IPS DF 4.7 (cell line): Measurements from ENCODE around the gene PHLDA1.

Experiments
- DNase-seq: peaks from one replicate; pipeline ENCODE4 v3.0.0-alpha.2; 2013; ENCODE audit warnings: low spot score; ENCODE audit errors: extremely low read depth

PHLDA1 gene

DNA sequence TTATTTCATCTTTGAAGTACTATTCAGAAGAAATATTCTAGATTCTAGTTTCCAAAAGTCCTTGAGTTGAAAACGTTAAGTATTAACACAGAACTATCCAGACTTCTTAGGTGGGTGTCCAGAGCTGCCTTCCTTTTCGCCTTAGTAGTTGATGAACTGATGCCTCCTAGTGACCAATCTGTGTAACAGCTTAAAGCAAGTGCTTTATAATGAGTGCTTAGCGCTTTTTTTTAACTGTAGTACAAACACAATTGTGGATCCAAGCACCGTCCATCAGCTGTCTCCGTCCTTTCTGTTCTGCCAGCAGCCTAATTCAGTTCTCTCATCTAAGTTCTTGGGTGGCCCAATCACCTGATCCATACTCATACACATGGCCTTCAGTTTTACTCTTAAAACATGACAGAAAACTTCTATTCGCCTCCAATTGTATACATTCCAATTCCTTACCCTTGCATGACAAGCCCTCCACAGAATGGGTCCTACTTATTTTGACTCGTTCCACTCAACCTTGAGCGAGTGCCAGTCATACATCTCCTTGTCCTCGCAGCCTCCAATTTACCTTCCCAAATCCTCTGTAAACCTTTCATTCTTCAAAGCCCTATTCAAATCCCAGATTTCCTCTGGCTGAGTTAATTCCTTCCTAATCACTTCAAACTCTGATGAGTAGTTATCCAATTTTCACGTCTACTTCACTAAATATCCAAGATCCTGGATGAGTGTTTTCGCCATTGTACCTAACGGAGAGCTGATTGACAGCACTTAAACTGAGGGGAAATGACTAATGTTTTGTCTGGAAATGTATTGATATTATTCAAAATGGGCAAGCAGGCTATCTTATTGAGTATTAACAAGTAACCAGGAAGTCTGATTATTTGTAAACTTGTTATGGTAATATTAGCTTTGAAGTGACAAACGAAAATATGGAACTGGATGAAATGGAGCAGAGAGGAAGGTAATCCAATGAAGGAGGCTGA is 5.8 kb upstream of the PHLDA1 start:
- peak; percentile 69 for DNase-seq

GRCh38 chr12:76035045-76035444 is 3.5 kb upstream of the PHLDA1 start:
- no peak for DNase-seq

- no peak for DNase-seq
These were observed 1.8 kb upstream of the PHLDA1 start for GRCh38 chr12:76033081-76034011.

- DNase-seq = no peak
These were observed 736 bp upstream of the PHLDA1 start for GRCh38 chr12:76032043-76032981.

DNA sequence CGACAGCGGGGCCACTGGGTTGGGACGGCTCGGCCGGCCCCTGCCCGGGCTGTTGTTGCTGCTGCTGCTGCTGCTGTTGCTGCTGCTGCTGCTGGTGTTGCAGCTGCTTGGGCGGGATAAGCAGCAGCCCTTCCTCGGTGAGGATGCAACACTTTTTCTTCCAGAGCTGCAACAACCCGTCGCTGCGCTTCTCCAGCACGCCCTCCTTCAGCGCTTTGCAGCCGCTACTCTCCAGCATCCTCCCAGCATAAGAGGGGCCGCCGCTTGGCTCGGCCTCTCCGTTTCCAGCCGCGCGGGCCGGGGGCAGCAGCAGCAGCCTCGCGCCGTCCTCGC is 529 bp downstream of the PHLDA1 start:
- DNase-seq = no peak

DNA sequence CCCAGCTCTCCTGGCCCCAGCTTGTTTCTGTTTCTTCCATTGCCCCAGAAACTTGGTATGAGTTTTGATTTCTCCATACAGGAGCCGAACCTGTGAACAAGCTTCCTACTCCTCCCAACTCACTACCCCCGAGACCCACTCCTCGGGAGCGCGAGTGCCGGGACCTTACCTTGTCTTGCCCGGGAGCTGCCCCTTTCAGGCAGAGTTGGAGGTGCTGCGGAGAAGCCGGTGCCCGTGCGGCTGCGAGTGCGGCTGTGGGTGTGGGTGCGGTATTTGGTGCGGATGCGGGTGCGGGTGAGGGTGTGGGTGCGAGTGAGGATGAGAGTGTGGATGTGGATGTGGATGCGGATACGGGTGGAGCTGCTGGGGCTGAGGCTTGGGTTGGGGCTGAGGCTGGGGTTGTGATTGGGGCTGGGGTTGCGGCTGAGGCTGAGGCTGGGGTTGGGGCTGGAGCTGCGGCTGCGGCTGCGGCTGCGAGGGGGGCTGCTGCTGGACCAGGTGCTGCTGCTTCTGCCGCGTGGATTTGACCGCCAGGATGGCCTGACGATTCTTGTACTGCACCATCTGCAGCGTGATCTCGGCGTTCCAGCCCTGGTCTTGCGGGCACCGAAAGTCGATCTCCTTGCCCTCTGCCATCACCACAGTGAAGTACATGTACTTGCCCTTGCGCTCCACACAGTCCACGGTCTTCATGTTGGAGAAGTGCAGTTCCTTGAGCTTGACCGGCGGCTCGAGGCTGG is 1.1 kb downstream of the PHLDA1 start:
- no peak for DNase-seq

- DNase-seq = no peak
These were observed 1.6 kb downstream of the PHLDA1 start for GRCh38 chr12:76029982-76030340.

- no peak for DNase-seq
These were observed 2.9 kb downstream of the PHLDA1 start for GRCh38 chr12:76028571-76029277.

DNA sequence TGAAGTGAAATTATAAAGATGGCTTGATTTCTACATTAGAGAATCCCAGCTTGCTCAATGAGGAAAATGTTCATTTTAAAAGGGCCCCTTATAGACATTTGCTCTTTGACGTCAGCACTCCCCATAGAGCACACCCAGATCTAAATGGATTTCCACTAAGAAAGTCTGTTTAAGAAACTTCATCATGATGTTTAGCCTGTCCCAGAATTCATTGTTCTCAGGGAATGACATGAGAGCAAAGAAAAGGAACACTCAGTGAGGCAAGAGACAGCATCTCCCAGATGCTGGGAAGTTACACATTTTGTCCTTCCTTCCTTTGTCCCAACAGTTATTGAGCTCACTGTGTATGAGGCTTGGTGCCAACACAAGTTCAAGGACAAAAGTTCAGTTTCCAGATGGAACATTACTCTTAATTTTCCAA is 4.9 kb downstream of the PHLDA1 start:
- no peak for DNase-seq

DNA sequence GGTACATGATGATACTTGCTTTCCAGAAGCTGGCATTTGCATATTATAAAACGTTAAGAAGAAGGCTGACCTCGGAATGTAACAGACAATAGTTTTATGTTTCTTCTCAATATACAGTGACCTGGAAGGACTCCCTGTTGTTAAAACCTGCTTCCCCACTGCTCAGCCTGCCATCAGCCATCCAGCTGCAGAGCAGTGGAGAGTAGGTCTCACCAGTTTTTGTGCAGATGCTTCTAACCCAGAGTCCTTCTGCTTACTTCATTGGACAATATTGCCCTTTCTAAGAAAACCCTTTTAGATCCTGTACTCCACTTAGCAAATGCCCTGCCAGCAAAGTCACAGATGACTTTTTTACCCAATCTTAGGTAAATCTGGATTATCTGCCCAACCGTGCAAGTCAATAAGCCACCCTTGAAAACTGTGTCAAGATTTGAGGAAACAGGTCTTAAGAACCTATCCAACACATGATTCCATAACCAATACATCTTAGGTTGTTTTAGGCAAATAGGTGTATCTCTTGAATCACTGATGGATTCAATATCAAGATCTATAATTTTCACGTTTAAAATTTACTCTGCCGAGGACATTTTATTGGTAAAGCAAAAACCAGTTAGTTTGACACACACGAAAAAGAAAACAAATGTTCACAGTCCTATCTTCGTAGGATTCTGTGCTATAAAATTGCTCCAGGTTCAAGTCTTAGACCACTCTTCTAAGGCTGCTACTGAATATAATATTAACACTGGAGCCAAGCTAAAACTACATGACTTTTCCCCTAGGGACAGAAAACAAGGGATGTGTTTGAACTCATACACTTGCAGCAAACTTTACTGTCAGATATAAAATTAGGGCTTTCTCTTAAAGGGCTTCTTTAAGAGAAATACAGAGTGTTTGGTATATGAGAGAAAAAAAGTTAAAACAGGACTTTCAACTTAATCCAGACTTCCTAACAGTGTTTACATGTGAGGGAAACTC is 5.7 kb downstream of the PHLDA1 start:
- DNase-seq = no peak

GRCh38 chr12:76024942-76025600 is 6.5 kb downstream of the PHLDA1 start:
- no peak for DNase-seq

GRCh38 chr12:76024102-76024781 is 7.3 kb downstream of the PHLDA1 start:
- no peak for DNase-seq

DNA sequence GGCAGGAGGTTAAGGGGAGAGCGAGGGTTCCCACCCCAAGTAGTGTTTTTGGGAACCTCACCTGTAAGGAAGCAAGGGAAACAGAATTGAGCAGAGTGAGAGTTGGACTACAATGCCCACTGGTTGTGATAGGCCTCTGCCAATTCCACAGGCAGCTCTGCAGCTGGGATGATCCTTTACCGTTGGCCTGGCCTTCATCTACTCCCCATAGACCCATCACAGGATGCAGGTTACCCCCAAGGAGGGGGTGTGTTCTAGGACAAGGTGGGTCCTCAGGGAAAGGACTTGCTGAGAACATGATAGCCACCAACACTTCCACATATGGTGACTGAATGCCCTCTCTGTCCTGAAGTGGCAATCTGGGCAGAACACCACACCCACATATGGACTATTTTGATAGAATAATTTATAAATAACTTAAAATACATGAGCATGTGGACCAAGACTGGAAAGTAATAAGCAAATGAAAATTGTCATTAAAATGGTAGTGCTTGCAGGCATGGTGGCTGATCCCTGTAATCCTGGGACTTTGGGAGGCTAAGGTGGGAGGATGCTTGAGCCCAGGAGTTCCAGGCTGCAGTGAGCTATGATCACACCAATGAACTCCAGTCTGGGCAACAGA is 8.4 kb downstream of the PHLDA1 start:
- no peak for DNase-seq

GRCh38 chr12:76022506-76022905 is 9.1 kb downstream of the PHLDA1 start:
- no peak for DNase-seq

DNA sequence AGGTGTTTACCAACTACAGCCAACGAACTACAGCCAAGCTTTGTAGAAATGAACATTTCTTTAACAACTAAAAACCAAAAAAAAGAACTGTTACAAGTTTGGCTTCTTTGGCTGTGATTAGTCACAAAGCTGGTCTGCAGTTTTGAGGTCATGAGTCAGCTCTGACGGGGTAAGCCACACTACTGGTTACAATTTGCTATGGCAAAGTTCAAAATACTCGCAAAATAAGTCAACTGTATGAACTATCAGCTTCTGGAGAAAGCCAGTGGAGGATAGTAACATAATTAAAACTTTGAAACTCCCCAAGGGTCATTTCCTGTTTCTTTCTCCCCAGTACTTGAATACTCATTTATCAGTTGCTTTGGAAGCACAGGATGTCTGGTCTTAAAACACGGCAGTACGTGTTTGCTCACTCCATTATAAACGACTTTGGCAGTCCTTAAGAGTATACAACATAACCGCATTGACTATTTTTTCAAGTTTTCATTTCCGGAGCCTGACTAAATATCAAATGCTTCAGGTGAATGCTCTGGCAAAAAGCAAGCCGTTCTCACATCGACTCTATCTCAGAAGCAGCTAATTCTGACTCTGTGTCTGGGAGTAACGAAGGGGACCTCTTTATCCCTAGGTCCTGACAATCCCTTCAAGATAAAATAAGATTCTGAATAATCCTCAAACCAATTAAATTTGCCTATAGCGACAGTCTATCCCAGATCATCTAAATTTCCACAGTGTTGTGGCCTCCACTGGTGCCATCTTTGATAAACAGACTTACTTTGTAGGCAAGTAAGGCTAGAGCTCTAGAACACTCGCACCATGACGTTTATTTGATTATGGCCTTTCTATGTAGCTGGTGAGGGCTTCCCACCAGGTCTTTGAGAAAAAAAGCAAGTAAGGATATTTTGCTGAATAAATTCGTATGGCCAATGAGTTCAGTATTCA is 10.6 kb downstream of the PHLDA1 start:
- DNase-seq = no peak

- DNase-seq = no peak
These were observed 11.3 kb downstream of the PHLDA1 start for GRCh38 chr12:76020281-76020680.
